Measurements from ENCODE around the gene RAB17.

The RAB17 gene, protein sequence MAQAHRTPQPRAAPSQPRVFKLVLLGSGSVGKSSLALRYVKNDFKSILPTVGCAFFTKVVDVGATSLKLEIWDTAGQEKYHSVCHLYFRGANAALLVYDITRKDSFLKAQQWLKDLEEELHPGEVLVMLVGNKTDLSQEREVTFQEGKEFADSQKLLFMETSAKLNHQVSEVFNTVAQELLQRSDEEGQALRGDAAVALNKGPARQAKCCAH

DNA sequence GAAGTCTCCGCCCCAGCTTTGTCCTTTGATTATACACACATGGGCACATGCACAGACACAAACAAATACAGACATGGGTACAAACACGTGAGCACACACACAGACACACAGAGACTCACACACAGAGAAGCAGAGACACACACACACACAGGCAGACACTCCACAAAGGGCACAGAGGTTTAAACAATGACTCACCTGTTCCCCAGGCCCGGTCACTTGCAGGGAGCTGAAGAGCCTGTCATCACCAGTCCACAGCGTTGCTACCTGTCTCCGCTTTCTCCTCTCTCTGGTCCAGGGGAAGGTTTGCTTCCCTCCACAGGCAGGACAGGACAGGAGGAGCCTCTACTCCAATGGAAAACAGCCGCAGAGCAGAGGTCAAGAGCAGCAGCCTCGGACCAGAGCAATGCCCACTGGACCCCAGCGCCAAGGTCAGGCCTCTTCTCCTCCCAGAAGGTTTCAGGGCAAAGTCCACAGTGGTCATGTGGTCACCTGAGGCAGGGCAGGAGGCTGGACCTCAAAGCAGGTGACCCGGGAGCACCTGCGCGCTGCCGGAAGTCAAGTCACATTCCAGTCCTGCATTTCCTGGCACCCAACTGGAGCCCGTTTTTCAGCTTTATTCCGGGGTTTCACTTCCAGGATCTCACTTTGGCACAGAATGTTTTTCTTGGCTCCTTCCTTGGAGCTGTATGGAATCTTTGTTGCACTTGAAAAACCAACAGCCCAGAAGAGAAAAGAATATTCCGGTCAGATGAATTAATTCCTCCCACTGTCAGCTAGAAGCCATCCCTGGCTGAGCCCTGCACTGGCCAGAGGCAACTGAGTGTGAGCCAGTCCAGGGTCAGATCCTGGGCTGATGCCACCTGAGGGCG, at the start of gene RAB17:
Gene RAB17 (minus strand): TSS at position 463 of the 869 bp plus-strand sequence. CDS start 4,580 bp downstream, outside the sequence.
- in situ Hi-C loops (cut with MboI; ENCODE audit: low sequenced_read_pairs) = no loop called here

DNA sequence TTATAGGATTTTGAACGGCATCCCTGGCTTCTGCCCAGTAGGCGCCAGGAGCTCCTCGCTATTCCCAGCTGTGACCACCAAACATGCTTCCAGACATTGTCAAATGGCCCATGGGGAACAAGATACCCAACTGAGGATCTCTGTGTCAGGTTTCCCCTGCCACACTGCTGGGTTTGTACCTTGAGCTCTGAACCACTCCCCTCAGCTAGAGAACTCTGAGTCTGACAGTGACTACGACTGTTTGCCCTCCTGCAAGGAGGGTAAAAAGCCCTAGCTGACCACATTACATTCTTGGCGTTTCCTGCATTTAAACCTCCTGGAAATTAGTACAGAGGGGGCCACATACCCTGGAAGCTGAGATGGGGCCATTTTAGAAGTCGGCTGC, 49.3 kb upstream of the RAB17 start:
- in situ Hi-C loops (cut with MboI; ENCODE audit: low sequenced_read_pairs) = no loop called here

DNA sequence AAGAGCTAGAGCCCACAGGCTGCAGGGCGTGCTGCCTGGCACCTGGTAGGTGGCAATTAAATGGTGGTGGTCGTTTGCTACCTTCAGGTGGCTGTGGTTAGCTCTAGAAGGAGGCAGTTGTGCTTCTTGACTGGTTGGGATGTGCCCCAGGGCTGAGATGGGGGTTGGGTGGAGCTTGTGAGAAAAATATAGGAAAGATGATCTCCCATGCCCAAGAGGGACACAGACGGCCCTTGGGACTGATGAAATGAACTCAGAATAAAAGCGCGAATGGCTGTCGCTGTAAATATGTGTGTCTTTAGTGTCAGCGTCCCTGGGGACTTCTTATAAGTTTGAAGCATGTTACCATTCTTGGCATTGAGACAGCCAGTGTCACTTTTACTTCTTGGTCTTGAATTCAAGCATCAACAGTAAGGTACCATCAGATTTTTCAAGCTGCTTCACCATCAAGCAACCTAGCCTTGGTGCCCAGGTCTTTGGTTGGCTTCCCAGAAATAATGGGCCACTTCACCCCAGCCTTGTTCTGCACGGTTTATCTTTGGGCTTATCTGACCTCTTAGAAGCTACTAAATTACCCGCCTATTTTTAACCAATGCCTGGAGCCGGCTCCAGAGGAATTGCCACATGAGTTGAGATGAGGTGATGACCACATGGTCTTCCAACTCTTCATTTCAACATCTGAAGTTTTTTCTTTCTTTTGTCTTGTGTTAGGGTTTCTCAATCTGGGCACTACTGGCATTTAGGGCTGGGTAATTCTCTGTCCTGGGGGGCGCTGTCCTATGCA, 48.7 kb upstream of the RAB17 start:
- in situ Hi-C loops (cut with MboI; ENCODE audit: low sequenced_read_pairs) = no loop called here

DNA sequence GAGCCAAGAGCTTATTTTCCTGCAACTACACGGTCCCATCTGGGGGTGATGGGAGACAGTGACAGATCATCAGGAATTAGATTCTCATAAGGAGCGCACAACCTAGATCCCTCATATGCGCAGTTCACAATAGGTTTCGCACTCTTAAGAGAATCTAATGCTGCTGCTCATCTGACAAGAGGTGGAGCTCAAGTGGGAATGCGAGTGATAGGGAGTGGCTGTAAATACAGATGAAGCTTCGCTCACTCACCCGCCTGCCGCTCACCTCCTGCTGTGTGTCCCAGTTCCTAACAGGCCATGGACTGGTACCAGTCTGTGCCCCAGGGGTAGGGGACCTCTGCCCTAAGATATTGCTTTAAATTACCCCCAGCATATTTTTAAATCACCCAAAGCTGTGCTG, 47.6 kb upstream of the RAB17 start:
- in situ Hi-C loops (cut with MboI; ENCODE audit: low sequenced_read_pairs) = no loop called here

DNA sequence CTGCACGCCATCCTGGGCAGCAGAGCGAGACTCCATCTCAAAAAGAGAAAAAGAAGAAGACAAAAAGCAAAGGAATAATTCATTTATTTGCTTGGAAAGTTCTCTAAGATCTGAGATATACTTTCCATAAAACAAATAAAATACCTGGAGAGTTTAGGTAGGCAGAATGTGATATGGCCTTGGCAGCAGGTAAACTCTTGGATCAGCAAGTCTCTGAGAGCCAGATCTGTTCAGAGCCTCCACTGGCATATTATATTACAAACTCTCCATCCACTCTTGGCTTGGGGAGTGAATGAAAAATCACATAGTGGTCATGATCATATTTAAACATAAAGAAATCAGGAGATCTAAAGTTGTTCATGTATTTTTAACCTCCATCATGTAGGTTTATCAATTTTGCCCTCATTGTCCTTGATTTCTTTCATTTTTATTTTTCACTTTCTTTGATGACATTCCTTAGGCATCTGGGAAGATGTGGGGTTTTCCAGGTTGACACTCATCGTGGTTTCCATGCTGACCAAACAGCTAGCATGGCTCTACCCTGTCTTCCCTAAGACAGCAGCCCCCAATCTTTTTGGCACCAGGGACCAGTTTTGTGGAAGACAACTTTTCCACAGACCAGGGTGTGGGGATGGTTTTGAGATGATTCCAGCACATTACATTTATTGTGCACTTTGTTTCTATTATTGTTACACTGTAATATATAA, 47.0 kb upstream of the RAB17 start:
- in situ Hi-C loops (cut with MboI; ENCODE audit: low sequenced_read_pairs) = no loop called here

DNA sequence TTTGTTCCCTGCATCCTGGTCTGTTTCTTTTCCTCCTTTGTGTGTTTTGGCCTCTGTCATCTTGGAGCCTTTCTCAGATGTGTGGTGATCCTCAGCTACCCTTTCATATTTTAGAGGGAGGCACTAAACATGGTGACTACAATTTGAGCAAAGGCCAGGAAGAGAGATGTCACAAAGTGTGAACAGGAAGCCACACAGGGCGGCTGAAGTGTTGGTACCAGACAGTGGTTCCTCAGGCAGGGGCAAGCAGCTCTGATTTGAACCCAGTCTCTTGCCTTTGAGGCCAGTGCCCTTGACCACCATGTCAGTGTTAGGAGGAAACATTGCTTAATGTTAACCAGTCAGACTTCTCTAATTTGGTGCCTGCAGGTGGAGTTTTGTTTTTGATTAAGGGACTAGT, 46.0 kb upstream of the RAB17 start:
- in situ Hi-C loops (cut with MboI; ENCODE audit: low sequenced_read_pairs) = no loop called here

DNA sequence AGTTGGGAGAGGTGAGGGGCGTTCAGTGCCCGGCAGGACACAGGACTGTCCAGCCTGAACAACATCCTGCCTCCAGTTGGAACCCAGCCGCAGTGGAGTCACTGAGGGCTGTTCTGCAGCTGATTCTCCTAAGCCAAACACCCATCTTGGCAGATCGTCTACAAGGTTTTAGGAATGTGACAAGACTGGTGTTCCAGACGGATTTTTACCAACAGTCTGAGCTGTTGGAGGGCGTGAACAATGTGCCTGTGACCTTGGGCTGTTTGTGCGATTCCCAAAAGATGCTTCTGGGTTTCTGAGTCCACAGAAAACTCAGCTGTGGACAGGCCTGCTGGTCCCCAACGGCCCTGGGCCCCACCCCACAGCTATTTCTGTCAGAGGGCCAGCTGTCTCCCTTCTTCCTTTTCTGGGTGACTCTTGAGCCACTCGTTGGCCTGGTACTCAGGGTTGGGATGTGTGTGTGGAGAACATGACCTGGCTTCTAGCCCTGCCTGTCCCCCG, 42.6 kb upstream of the RAB17 start:
- in situ Hi-C loops (cut with MboI; ENCODE audit: low sequenced_read_pairs) = no loop called here

DNA sequence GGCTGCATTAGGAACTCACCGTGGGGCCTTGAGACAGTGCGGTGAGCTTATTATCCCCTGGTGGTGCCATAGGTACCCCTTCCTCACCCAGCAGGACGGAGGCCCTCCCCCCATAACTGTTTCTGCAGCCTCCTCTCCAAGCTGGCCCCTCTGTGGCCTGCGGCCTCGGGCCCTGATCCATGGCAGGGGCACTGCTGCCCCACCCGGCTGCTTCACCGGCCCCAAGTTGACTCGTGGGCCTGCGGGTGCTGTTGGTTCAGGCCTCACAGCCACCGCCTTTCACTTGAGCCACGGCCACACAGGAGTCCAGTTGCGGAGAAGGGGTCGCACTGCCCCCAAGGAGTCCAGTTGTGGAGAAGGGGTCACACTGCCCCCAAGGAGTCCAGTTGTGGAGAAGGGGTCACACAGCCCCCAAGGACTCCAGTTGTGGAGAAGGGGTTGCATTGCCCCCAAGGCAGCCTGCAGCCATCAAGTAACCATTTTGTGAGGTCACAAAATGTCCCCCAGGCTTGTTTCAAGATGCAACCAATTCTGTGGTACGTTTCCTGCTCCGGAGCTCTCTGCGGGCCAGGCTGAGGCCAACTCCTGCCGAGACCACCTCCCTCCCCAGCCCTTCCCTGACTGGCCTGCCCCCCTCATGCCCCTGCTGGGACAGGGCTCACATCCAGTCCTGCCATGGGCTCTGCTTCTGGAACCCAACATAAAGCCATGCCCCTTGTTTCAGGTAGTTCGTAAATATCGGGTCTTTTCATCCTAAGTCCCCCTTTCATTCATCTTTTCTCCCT, 41.5 kb upstream of the RAB17 start:
- in situ Hi-C loops (cut with MboI; ENCODE audit: low sequenced_read_pairs) = no loop called here

DNA sequence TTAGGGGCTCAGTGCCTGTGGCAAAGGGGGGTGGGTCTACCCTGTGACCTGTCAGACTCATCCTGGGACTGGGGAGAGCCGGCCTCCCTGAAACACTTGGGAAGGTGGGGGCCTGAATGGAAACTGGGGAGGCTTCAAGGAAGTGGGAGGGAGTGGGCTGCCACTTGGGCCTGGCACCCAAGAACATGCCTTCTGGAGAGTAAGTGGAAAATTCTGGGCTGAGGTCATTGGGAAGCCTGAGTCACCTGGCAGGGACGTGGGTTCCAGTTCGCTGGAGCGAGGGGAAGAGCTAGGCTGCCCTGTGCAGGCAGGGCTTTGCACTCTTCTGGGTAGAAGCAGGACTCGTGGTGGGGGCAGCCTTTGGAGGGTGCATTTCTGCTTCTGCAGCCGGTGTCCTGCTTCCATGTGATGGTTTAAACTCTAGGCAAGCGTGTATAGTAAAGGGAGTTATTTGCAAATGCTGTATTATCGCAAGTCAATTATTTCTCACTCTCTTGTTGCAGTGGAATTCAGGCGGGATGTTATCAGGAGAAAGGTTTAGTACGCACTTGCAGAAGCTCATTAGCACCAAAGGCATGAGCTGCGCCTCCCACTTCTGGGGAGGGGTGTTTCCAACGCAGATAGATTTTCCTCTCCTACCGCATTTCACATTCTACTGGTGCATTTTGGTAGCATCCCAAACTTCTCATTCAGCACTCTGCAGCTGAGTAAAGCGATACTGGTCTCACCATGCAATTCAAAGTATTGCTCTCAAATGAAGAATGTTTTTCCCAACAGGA, 40.7 kb upstream of the RAB17 start:
- in situ Hi-C loops (cut with MboI; ENCODE audit: low sequenced_read_pairs) = no loop called here

DNA sequence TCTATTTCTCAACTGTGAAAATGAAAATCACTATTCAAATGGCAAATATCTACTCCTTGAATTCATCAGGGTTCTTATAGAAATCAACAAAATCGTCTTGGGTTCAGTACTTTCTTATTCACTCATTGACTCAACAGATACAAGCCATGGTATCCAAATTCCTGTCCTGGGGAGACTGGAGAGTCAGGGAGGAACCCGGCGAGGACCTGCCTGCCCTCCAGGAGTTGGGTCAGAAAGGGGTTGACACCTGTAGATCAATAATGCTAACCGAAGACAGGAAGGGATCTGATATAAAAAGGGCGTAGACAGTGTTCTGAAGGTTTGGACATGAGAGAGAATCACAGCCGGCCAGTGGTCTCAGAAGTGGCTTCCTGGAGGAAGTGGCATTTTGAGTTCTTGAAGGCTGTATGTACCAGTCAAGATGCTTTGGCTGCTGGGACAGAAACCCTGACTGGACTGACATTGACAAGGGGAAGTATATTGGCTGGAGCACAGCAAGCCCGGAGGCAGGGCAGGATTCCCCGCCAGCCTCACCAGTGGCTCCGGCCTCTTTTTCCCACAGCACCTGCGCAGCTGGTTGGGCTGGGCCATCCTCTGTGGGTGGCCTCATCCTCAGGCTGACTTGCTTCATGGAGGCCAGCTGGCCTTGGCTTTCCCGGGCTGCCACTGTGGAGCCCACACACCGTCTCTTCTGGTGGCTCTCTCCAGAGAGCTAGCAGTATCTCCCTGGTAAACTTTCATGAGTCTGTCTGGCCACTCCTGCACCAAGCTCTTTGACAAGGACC, 39.9 kb upstream of the RAB17 start:
- in situ Hi-C loops (cut with MboI; ENCODE audit: low sequenced_read_pairs) = no loop called here

DNA sequence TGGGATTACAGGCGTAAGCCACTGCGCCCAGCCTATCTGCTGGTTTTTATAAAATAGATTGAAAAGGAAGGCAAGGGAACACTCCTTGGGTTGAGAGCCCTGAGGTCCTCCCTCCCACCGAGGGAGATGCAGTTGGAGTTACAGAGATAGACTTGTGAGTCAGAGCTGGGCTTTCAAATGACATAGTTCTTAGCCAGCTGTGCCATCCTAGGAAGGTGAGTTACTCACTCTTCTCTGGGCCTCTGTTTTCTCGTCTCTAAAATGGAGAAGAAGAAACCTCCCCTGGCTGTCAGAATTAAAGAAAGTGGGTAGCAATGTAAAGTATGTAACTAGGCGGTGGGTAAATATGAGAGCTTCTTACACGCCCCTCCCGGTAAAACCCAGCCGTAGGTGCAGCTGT, 39.2 kb upstream of the RAB17 start:
- in situ Hi-C loops (cut with MboI; ENCODE audit: low sequenced_read_pairs) = no loop called here

DNA sequence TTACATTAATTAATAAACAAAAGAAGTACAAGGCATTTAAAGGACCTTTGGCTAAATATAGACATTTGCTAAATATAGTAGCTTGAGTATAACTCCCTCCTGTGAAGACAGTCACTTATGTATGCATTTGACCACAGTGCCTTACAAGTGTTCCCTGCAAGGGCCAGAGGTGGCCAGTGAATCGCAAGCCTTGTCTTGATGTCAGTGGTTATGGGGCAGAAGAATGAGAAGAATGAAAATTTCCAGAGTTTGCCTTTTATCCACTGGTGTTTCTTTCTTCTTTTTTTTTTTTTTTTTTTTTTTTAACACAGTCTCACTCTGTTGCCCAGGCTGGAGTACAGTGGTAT, 38.6 kb upstream of the RAB17 start:
- in situ Hi-C loops (cut with MboI; ENCODE audit: low sequenced_read_pairs) = no loop called here

DNA sequence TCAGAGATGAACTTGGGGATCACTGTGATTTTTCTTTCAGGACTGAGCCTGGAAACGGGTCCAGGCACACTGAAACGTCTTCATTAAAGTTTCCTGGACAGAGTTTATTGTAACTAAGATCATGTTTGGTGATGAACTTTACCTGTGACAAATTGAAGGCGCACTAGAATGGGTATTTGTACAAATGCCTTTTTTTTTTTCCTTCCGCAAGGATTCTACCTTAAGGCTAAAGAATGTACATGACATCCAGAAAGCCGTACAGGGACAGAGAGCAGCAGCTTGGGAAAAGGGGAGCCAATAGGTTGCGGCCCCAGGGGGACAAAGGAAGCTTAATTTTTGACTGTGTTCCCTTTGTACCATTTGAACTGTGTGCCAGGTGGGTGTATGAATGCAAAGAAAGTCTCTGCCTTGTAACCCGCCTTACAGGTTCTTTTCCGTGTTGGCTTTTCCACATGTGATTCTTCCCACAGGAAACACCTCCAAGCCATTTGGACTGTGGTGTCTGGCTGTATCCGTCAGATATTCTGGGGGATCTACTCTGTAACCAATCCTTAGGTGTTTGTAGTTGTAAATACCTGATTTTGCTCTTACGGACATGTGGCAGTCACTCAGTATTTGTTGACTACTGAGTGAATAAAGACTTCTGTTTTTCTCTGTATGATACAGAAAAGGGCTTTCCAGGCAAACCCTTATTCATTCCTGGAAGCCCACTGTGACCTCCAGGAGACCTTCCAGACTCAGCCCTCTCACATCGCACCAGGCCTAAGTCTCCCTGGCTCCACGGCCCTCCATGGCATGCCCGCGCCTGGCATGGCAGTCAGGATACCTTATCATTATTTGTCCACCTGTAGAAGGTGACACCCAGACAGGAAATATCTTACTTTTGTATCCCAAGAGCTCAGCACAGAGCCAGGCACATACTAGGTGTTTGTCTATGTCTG, 38.0 kb upstream of the RAB17 start:
- in situ Hi-C loops (cut with MboI; ENCODE audit: low sequenced_read_pairs) = no loop called here

DNA sequence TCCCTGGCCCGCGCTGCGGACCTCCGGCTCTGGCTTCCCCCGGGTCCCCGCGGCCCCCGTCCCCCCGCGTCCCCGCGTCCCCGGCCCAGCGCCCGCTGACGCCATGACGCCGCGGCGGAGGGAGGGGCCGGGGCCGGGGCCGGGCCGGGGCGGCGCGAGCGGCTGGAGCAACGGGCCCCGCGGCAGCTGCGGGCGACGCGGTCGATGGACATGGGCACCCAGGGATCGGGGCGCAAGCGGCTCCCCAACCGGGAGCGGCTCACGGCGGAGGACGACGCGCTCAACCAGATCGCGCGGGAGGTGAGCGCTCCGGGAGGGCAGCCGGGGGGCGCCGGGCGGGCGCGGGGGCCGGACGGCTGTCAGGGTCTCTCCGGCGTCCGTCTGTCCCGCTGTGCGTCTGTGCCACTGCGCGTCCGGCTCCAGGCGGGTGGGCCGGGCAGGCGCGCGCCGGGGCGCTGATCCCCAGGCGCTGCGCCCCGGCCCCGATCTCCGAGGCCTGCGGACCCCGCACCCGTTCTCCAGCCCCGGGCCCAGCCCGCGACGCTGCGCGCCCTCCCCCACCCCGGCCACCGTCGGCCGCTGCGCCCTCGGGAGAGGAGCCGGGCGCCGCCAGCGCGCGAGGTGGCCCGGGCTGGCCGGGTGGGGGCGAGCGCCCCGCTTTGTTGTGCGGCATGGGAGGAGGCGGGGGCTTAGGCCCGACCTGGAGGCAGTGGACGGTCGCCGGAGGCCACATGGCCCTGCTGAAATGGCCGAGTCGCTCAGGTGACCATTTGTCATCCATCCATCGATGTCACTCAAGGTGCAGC, 37.1 kb upstream of the RAB17 start, which contains the start of gene LRRFIP1:
Gene LRRFIP1 (plus strand): TSS at position 147 of the 806 bp plus-strand sequence. CDS start 58 bp downstream, at position 205.
- in situ Hi-C loops (cut with MboI; ENCODE audit: low sequenced_read_pairs) = no loop called here

DNA sequence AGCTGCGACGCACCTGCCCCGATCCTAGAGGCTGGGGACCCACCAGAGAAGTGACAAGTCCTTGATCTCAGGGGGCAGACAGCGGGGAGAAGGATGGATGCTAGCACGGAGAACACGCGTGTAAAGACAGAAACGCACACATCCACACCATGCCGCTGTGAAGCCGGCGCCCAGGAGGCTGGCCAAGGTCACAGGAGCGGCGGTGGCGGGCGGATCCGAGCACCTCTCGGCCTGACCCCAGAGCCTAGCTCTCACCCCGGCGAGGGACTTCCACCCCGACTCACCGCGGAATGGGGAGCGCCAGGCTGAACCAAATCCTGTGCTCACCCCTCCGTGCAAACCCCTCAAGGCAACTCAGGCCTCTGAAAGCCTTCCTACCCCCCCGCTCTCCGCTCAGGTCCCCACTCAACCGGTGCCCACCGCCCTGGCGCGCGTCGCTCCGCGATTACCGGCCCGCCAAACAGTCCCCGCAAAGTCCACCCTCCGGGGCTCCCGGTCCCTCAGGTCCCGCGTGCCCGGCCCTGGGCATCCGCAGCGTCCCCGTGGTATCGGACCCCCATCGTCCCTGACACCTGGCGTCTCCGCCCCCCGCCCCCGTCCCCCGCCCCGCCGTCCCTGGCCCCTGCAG, 36.4 kb upstream of the RAB17 start:
- in situ Hi-C loops (cut with MboI; ENCODE audit: low sequenced_read_pairs) = no loop called here

DNA sequence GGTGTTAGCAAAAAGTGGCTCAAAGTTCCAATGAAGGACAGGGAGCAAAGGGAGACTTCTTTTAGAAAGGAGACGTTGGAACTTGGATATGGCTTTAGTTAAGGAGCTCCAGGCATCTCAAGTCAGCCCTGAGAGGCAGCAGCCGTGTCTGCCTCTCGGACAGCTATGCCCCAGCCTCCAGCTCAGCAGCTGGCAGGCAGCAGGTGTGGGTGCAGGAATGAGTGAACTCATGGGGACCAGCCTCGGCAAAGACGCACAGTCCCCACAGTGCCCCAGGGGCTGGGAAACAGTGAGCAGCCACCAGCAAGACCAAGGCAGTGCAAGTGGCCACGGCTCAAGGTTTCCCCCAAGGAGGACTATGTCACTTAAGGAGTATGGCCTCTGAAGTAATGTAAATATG, 35.2 kb upstream of the RAB17 start:
- in situ Hi-C loops (cut with MboI; ENCODE audit: low sequenced_read_pairs) = no loop called here
